ENCODE results near the gene SLC34A3.

DNA sequence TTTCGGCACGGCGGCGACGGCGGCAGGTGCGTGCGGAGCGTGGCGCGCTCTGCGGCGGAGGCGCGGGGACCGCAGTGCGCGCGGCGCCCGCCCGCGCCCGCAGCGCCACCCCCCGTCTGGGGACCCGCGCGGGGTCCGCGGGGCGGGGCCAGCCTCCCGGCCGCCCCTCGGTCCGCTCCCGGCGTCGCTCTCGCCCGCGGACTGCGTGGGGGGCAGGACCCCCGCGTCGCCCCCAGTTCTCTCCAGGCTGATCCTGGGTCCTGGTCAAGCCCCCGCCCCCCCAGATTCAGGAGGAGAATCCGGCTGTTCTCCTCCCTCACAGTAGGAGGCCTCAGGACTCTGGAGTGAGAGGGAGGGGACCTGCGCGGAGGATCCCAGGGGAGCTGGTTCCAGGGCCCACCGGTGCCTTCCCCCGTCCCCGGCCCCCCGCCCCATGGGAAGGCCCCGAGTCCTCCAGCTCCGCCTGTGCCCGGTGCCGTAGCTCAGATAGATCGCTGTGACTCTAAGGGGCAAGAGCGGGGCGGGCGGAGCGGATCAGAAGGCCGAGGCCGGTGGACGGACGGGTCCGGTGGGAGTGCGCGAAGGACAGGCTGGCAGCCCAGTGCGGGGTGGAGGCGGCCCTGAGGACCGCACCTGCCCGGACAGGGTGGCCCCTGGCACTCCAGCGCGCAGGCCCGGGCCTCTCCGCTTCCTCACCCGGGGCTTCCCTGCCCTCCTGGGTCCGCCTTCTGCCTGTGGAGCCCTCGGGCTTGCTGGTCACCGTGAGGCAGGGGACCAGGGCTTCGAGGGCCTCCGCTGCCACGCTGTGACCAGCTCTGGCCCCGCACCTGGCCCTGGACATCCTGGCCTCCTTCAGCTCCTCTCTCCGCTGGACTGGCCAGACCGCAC lies 8.3 kb upstream of the SLC34A3 start, which contains the start of gene RNF208:
- TF ChIP-seq, protein P1, sequence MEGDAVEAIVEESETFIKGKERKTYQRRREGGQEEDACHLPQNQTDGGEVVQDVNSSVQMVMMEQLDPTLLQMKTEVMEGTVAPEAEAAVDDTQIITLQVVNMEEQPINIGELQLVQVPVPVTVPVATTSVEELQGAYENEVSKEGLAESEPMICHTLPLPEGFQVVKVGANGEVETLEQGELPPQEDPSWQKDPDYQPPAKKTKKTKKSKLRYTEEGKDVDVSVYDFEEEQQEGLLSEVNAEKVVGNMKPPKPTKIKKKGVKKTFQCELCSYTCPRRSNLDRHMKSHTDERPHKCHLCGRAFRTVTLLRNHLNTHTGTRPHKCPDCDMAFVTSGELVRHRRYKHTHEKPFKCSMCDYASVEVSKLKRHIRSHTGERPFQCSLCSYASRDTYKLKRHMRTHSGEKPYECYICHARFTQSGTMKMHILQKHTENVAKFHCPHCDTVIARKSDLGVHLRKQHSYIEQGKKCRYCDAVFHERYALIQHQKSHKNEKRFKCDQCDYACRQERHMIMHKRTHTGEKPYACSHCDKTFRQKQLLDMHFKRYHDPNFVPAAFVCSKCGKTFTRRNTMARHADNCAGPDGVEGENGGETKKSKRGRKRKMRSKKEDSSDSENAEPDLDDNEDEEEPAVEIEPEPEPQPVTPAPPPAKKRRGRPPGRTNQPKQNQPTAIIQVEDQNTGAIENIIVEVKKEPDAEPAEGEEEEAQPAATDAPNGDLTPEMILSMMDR (IDR thresholded peaks at IDR 0.05; ENCODE audit: insufficient read depth, low read length) = no peak
- TF ChIP-seq GABPA (IDR thresholded peaks at IDR 0.05; ENCODE audit: low read depth) = no peak

All from HL-60 (cell line).